A172 (cell line): Measurements from ENCODE around the gene RALGPS1. TPM values are rescaled to one million over a fixed set of nuclear protein-coding genes. Genes with fewer than 3 reads are reported as not detected.
A peak's percentile ranks its signal among the peaks of the same experiment; 100 is the strongest.

Experiments
- DNase-seq: peaks from one replicate; pipeline ENCODE4 v3.0.0-alpha.2; 2015; ENCODE audit warnings: low spot score
- total RNA-seq: library from RNA; depleted of rRNA; stranded (reverse); fragments of >200 nt; shearing (Covaris generic); gene quantifications from 2 replicates; pipeline ENCODE4 v1.2.3, GENCODE V29; 2014

The RALGPS1 gene
- total RNA-seq, 1 experiment from 2014 or later: 15.3 TPM

GRCh38 chr9:127053057-127053821, 138.7 kb downstream of the RALGPS1 start:
- no peak for DNase-seq

- DNase-seq: no peak
These were observed 139.4 kb downstream of the RALGPS1 start for GRCh38 chr9:127053960-127054359.

- no peak for DNase-seq
These were observed 141.3 kb downstream of the RALGPS1 start for GRCh38 chr9:127055745-127056402.

DNA sequence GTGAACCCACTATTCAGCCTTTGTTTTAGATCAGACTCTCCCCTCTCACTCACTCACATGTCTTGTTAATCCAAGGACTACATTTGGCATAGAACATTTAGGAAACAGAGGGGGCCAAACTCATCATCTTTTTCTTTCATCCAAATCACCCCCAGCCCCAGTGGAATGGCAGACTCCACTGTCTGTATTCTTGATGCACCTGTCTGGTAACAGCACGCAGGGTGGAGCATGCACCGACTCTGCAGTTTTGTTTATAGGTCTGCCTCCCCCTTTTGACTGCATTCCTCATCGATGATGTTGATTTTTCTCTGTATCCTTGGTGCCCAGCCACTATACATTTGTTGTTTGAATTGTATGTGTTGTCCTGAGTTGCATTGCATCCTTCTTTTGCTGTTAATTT, 141.9 kb downstream of the RALGPS1 start:
- DNase-seq: no peak

DNA sequence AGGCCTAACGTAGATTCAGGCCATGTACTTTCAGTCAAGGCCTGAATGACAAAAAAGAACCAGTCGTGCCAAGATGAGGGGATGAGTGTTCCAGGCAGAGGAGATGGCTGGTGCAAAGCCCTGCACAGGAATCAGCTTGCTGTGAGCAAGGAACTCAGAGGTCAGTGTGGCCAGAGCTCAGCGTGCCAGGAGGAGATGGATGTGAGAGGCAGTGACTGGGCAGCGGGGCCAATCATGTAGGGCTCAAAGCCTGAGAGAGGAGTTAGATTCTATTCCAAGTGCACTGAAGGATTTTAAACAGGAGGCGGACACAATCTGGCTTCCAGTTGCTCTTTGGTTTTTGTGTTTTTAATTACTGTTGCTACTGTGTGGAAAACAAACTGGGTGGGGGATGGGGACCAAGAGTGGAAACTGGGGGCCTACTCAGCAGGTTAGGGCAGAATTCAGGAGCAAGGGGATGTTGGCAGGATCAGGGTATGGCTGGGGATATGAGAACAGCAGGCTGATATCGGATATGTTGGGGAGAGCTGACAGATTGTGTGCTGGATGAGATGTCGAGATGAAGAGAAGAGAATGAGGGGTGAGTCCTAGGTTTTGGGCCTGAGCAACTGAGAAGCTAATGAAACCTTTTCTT, 143.5 kb downstream of the RALGPS1 start:
- no peak for DNase-seq

GRCh38 chr9:127058645-127059021, 144.1 kb downstream of the RALGPS1 start:
- no peak for DNase-seq

- DNase-seq: no peak
These were observed 144.4 kb downstream of the RALGPS1 start for GRCh38 chr9:127059030-127059429.

GRCh38 chr9:127059765-127060361, 145.3 kb downstream of the RALGPS1 start:
- DNase-seq: no peak

DNA sequence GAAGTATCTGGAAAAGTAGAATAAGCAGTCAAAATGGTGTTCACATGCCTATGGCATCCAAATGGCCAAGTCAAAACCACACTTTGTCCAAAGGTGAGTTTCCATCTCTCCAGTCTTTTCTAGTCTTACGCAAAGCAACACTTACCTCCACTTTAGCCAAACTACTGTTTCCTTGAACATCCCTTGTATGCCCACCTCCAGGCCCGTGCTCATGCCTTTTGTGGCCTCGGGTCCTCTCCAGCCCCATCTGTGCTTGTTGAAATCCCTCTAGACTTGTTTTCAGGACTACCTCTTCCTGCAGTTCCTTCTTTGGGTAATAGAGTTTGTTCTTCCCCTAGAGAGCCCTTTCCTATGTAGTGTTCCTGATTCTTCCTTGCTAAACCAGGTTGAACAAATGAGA, 146.8 kb downstream of the RALGPS1 start:
- no peak for DNase-seq

DNA sequence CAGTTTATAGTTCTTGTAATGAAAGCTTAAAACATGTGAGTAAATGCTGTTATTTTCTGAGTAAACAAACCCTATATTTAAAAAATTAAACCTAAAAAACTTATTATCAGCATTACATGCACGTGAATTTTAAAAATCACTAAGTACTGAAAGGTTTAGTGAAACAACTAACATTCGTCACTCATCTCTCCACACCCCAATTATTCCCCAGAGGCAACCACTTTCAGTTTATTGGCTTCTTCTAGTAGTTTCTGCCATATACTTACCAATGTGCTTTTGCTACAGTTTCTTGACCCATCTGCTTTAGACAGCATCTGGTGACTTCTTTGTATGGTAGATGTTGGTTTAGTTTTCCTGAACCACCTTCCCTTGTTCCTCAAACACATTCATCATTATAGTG, 149.8 kb downstream of the RALGPS1 start:
- no peak for DNase-seq

DNA sequence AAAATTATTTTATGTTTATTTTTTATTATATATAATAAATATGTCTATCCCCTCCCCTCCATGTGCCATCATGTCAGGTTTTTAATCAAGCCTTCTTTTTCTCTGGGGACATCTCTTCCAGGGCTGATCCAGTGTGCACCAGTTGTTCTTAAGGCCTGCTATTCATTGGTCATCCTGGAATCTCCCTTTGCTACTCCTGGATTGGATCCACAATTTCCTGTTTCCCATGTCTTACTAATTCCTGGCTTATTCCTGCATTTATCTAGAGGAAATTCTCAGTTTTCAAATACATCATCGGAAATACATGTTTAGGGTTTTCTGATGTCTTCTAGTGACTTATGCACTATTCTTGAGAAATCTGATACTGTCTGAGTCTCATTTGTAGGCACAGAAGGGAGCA, 151.0 kb downstream of the RALGPS1 start:
- peak; percentile 78 for DNase-seq

GRCh38 chr9:127066060-127066850, 151.7 kb downstream of the RALGPS1 start:
- no peak for DNase-seq

DNA sequence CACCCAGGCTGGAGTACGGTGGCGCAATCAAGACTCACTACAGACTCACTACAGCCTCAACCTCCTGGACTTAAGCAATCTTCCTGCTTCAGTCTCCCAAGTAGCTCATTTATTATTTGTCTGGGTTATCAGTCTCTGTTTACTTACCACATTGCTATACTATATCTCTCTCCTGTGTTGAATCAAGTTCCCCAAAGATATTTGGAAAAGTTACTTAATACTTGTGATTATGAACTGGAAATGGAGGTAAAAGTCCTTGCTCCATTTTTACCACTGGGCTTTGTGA, 152.2 kb downstream of the RALGPS1 start:
- DNase-seq: no peak

GRCh38 chr9:127067603-127068220, 153.1 kb downstream of the RALGPS1 start:
- no peak for DNase-seq

DNA sequence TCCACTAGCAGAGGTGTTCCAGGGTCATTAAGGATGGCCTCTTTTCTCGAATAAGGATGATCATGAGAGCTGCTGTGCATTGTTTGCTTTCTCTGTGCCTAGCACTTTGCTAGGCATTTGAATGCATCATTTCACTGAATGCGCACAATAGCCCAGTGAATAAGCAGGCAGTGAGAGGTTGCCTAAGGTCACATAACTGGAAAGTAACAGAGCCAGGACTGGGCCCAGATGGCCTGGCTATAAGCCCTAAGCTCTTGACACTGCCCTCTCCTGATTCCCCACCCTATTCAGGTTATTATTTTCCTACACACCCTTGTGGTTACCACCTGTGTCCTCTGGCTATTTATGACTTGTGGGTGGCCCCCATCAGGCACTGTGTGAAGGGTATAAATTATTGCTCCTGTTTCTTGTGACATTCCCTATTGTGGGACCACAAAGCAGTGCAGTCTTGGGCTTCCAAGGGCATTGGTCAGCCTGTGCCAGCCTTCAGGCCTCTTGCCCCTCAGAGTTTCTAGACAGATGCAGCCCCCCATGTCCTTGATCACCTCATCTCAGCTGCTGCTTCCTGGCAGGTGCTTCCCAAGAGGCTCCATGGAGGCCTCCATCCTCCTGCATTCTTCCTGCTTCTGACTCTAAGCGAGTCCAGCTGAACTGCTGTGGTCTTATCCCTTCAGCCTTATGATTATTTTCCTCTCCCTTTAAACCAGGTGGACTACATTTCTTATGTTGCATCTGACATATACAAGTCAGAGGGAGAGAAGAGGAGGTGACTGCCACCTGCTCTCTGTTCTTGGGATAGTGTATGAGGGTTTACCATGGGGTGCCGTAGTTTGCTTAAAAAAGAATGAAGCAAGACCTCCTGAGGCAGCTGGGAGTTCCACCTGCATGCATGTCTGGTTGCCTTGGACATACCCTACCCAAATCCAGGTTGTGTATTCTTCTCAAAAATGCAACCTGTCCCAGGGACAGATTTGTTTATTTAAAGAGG, 160.3 kb downstream of the RALGPS1 start:
- peak; percentile 35 for DNase-seq

DNA sequence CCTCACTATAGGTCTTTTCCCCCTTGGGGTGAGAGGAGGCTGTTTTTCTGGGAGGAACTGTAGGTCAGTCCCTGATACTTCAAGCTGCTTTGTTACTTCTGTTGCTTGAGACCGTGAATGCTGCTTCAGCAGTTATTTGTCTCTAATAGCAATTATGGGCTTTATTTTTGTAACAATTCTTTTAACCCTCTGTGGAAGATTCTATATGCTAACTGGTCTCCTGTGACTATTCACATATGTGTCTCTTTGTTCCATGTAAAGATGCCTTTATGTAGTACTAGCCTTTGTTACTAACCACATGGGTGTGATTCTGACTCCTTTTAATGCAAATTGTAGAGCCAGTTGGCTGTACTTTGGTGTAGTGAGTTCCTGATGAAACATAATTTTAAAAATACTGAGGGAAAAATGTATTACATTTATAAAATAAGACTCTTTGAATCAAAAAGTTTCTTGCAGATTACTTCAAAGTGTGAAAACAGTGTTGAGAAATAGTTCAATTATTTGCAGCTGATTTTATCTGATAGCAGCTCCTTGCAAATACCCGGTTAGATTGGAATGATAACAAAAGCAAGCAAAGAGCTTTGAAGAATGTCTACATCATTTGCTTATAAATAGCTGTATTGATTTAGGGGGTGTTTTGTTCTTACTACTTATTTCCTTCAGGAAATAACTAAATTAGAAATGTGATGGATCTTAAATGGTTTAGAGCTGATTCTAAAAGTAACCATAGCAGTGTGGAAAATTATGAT, 161.2 kb downstream of the RALGPS1 start:
- DNase-seq: no peak

DNA sequence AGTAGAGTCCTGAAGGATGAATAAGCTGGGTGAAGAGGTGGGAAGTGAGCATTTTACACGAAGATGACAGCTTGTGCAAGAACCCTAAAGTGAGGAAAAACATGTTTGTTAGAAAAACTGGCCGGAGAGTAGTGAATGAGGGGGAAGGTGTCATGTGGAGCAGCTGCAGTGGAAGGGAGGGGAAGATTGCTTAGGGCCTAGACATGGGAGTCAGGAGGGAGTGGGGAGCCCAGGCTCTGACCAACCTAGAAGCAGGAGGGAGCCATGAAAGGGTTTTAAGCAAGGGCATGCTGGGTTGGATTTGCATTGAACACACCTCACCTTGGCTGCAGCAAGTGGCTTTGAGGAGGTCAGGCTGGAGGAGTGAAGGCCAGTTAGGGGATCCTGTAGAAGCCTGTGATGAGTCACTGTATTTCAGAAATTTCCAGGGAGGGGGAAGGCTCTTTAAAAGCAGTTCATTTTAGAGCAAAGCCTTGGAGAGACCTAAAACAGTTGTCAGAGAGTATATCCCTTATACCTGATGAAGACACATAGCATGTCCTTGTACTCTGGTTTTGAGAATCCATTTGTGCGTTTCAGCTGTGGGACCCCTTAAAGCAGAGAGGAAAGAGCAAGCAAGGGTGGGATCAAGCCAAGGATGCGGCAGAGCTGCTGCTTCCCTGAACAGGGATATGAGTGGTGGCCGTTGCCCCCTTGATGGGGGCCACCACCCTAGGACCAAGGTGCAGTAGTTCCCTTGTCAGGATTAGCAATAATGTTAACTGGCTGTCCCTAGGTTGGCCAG, 162.5 kb downstream of the RALGPS1 start:
- DNase-seq: no peak

DNA sequence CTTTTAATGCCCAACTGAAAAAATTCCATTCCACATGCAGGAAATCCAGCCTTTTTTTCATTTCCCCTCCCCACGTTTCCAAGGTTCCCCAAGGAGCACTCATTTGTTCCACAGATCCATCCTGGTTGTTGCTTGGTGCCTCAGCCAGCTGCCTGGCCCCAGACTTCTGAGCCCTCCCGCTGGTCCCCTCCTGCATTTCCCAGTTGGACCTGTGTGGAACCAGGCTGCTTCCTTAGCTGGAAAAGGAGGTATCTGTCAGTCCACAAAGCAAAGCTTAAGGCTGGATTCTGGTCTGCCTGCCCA, 163.0 kb downstream of the RALGPS1 start:
- DNase-seq: no peak

DNA sequence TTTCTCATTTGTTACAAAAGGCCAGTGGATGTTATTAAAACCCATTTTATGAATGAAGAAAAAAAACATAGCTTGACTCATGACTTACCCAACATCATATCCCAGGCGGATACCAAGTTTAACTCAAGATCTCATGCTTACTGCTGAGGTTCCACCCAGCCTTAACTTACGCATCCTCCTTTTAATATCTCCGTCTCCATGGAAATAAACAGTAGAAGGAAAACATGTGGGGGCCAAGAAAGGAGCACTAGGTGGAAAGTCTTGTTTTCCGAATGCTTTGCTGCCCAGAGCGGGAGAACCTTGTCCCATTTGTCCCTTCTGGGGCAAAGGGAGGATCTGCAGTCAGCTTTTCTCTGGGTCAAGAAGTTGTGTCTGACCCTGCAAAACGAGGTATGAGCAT, 163.8 kb downstream of the RALGPS1 start:
- DNase-seq: no peak
